ENCODE data around the gene BNIP2. TPM values are rescaled to one million over a fixed set of nuclear protein-coding genes. Genes with fewer than 3 reads are reported as not detected.
"Not testable (repeated sequence)": the region's sequence is repeated elsewhere in the genome, so short reads cannot be mapped to it uniquely, and the experiment has no call there.

BNIP2 gene
- total RNA-seq, result 81.9 TPM

GRCh38 chr15:59688782-59689625 lies at the start of gene BNIP2:
Gene BNIP2 (minus strand): TSS chr15:59689320. CDS start chr15:59682457, 6,863 bp downstream.
- DNase-seq, result peak; percentile 95

- DNase-seq, result no peak
These were observed 49.6 kb upstream of the BNIP2 start for GRCh38 chr15:59738676-59739075.

GRCh38 chr15:59736181-59736580 lies 47.1 kb upstream of the BNIP2 start:
- no peak for DNase-seq

GRCh38 chr15:59725151-59725486 lies 36.0 kb upstream of the BNIP2 start:
- DNase-seq, result no peak

GRCh38 chr15:59723687-59724346 lies 34.7 kb upstream of the BNIP2 start:
- DNase-seq, result no peak

GRCh38 chr15:59722476-59722875 lies 33.4 kb upstream of the BNIP2 start:
- DNase-seq, result no peak

GRCh38 chr15:59722037-59722436 lies 32.9 kb upstream of the BNIP2 start:
- DNase-seq, result no peak

- no peak for DNase-seq
These were observed 32.3 kb upstream of the BNIP2 start for GRCh38 chr15:59721411-59721810.

- DNase-seq, result no peak
These were observed 24.1 kb upstream of the BNIP2 start for GRCh38 chr15:59713177-59713576.

- DNase-seq, result no peak
These were observed 22.5 kb upstream of the BNIP2 start for GRCh38 chr15:59711451-59712243.

GRCh38 chr15:59707619-59708018 lies 18.5 kb upstream of the BNIP2 start:
- DNase-seq, result no peak

GRCh38 chr15:59703979-59704796 lies 15.1 kb upstream of the BNIP2 start:
- DNase-seq, result no peak

GRCh38 chr15:59702351-59702750 lies 13.2 kb upstream of the BNIP2 start:
- no peak for DNase-seq

- no peak for DNase-seq
These were observed 12.8 kb upstream of the BNIP2 start for GRCh38 chr15:59701880-59702279.

- no peak for DNase-seq
These were observed 10.8 kb upstream of the BNIP2 start for GRCh38 chr15:59699810-59700431.

GRCh38 chr15:59698065-59698464 lies 8.9 kb upstream of the BNIP2 start:
- not testable (repeated sequence) for DNase-seq

GRCh38 chr15:59696332-59696731 lies 7.2 kb upstream of the BNIP2 start:
- no peak for DNase-seq

GRCh38 chr15:59694779-59695178 lies 5.7 kb upstream of the BNIP2 start:
- DNase-seq, result no peak

GRCh38 chr15:59691194-59691805 lies 2.2 kb upstream of the BNIP2 start:
- DNase-seq, result no peak

GRCh38 chr15:59689626-59690236 lies 611 bp upstream of the BNIP2 start:
- DNase-seq, result peak; percentile 17

GRCh38 chr15:59688423-59688781 lies 718 bp downstream of the BNIP2 start:
- DNase-seq, result no peak
